Measurements from ENCODE around the gene CST3. TPM values are rescaled to one million over a fixed set of nuclear protein-coding genes. Genes with fewer than 3 reads are reported as not detected.

Gene CST3
- total RNA-seq, 1 experiment from 2014 or later: 158 TPM

- Histone ChIP-seq H3K36me3 (ENCODE audit: control insufficient read depth, insufficient read depth, low read length) (no peaks in the 10 kb centered on the region), H3K4me3 (ENCODE audit: low read depth in 2 of 2, low read length in 2 of 2) (no peak overlapping the region), H3K9me3 (ENCODE audit: control insufficient read depth, insufficient read depth, low read depth, low read length) (no peaks in the 10 kb centered on the region), H3K27me3 (ENCODE audit: control insufficient read depth, insufficient read depth, low read length) (no peaks in the 10 kb centered on the region; the same call in none of the 2 replicates), H3K27ac (ENCODE audit: low read length) (no peak overlapping the region), H3K4me1 (ENCODE audit: control insufficient read depth, insufficient read depth, low read length) (no peaks in the 10 kb centered on the region)
- ChIA-PET CTCF (no interaction called here), POLR2A (no interaction called here)
- TF ChIP-seq CTCF (IDR thresholded peaks at IDR 0.05) (no peak), REST (IDR thresholded peaks at IDR 0.05; ENCODE audit: insufficient read depth in 1 of 2, low read depth in 2 of 2, low read length in 1 of 2) (no peak), POLR2AphosphoS5 (IDR thresholded peaks at IDR 0.05; ENCODE audit: low read depth, low read length) (no peak), TCF7L2 (IDR thresholded peaks at IDR 0.05; ENCODE audit: low read depth, low read length) (no peak), SIN3A (IDR thresholded peaks at IDR 0.05; ENCODE audit: borderline replicate concordance, insufficient read depth, low read depth, low read length) (no peak)
- ATAC-seq (no peak), DNase-seq (ENCODE audit: low read depth, low spot score) (no peak)
- BruUV-seq (replicated peaks): no TSS peak
- intact Hi-C loops (cut with micrococcal nuclease; ENCODE audit: unreplicated experiment): no loop called here
- in situ Hi-C loops (cut with HindIII; ENCODE audit: low pct_unique_long_range_greater_than_20kb, low sequenced_read_pairs): no loop called here
Observed at GRCh38 chr20:23652371-23652770, 14.6 kb upstream of the CST3 start.

- Histone ChIP-seq H3K4me3 (ENCODE audit: low read depth in 2 of 2, low read length in 2 of 2) (no peak overlapping the region), H3K27ac (ENCODE audit: low read length) (no peak overlapping the region), H3K36me3 (ENCODE audit: control insufficient read depth, insufficient read depth, low read length) (no peaks in the 10 kb centered on the region), H3K4me1 (ENCODE audit: control insufficient read depth, insufficient read depth, low read length) (no peaks in the 10 kb centered on the region), H3K9me3 (ENCODE audit: control insufficient read depth, insufficient read depth, low read depth, low read length) (no peaks in the 10 kb centered on the region), H3K27me3 (ENCODE audit: control insufficient read depth, insufficient read depth, low read length) (no peaks in the 10 kb centered on the region; the same call in 1 of the 2 replicates)
- POLR2A ChIA-PET: no interaction called here
- TF ChIP-seq POLR2AphosphoS5 (IDR thresholded peaks at IDR 0.05; ENCODE audit: low read depth, low read length) (no peak), TCF7L2 (IDR thresholded peaks at IDR 0.05; ENCODE audit: low read depth, low read length) (no peak), REST (IDR thresholded peaks at IDR 0.05; ENCODE audit: insufficient read depth in 1 of 2, low read depth in 2 of 2, low read length in 1 of 2) (no peak), CTCF (IDR thresholded peaks at IDR 0.05) (no peak), SIN3A (IDR thresholded peaks at IDR 0.05; ENCODE audit: borderline replicate concordance, insufficient read depth, low read depth, low read length) (no peak)
- in situ Hi-C loops (cut with HindIII; ENCODE audit: low pct_unique_long_range_greater_than_20kb, low sequenced_read_pairs): no loop called here
- no peak for DNase-seq (ENCODE audit: low read depth, low spot score)
- intact Hi-C loops (cut with micrococcal nuclease; ENCODE audit: unreplicated experiment): no loop called here
- no peak for ATAC-seq
- BruUV-seq (replicated peaks): no TSS peak
- CTCF ChIA-PET: no interaction called here
Observed at GRCh38 chr20:23651117-23651516, 13.4 kb upstream of the CST3 start.
